ENCODE results near the gene AMH.

AMH gene

GRCh38 chr19:2223391-2223790 is 25.7 kb upstream of the AMH start (continued):
- TF ChIP-seq ZNF843 (tag by site-specific recombination; IDR thresholded peaks at IDR 0.05): no peak
- TF ChIP-seq ZFHX2 (tag by site-specific recombination; conservative IDR thresholded peaks at IDR 0.05): no peak
- TF ChIP-seq ZNF114 (tag by site-specific recombination; IDR thresholded peaks at IDR 0.05): no peak
- no peak for TF ChIP-seq KLF16 (tag by site-specific recombination; IDR thresholded peaks at IDR 0.05)
- no peak for TF ChIP-seq ZNF701 (tag by site-specific recombination; IDR thresholded peaks at IDR 0.05)
- no peak for TF ChIP-seq KLF8 (tag by site-specific recombination; IDR thresholded peaks at IDR 0.05)
- TF ChIP-seq ZNF335 (tag by site-specific recombination; conservative IDR thresholded peaks at IDR 0.05): no peak
- TF ChIP-seq, protein P1, sequence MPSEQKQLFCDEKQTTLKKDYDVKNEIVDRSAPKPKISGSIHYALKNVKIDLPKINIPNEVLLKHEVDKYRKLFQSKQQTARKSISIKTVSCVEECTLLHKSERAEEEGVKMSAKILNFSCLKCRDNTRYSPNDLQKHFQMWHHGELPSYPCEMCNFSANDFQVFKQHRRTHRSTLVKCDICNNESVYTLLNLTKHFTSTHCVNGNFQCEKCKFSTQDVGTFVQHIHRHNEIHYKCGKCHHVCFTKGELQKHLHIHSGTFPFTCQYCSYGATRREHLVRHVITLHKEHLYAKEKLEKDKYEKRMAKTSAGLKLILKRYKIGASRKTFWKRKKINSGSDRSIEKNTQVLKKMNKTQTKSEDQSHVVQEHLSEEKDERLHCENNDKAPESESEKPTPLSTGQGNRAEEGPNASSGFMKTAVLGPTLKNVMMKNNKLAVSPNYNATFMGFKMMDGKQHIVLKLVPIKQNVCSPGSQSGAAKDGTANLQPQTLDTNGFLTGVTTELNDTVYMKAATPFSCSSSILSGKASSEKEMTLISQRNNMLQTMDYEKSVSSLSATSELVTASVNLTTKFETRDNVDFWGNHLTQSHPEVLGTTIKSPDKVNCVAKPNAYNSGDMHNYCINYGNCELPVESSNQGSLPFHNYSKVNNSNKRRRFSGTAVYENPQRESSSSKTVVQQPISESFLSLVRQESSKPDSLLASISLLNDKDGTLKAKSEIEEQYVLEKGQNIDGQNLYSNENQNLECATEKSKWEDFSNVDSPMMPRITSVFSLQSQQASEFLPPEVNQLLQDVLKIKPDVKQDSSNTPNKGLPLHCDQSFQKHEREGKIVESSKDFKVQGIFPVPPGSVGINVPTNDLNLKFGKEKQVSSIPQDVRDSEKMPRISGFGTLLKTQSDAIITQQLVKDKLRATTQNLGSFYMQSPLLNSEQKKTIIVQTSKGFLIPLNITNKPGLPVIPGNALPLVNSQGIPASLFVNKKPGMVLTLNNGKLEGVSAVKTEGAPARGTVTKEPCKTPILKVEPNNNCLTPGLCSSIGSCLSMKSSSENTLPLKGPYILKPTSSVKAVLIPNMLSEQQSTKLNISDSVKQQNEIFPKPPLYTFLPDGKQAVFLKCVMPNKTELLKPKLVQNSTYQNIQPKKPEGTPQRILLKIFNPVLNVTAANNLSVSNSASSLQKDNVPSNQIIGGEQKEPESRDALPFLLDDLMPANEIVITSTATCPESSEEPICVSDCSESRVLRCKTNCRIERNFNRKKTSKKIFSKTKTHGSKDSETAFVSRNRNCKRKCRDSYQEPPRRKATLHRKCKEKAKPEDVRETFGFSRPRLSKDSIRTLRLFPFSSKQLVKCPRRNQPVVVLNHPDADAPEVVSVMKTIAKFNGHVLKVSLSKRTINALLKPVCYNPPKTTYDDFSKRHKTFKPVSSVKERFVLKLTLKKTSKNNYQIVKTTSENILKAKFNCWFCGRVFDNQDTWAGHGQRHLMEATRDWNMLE (tag by site-specific recombination; conservative IDR thresholded peaks at IDR 0.05; ENCODE audit: low read depth): no peak

DNA sequence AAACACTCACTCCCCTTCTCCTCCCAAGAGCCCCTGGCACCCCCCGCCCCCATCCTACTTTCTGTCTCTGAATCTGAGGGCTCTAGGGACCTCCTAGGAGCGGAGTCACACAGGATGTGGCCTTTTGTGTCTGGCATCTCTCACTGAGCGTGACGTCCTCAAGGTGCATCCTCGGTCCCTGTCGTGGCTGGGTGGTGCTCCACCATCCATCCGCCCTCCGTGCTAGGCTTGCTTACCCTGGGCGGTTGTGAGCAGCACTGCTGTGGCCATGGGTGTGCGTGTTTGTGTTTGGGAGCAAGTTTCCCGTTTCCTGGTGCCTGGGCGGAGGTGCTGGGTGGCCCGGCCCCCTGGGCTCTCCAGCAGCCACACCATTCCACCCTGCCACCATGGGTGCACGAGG is 25.2 kb upstream of the AMH start:
- ChIA-PET POLR2A (no interaction called here), CTCF (no interaction called here)
- no peak for TF ChIP-seq GLIS1 (tag by site-specific recombination; IDR thresholded peaks at IDR 0.05)
- TF ChIP-seq ZNF214 (tag by site-specific recombination; IDR thresholded peaks at IDR 0.05; ENCODE audit: borderline replicate concordance): no peak
- TF ChIP-seq ZNF23 (tag by site-specific recombination; IDR thresholded peaks at IDR 0.05; ENCODE audit: borderline replicate concordance): no peak
- TF ChIP-seq ZNF121 (tag by site-specific recombination; IDR thresholded peaks at IDR 0.05): no peak
- no peak for TF ChIP-seq ZNF585B (tag by site-specific recombination; IDR thresholded peaks at IDR 0.05)
- TF ChIP-seq ZNF830 (tag by site-specific recombination; IDR thresholded peaks at IDR 0.05; ENCODE audit: low read depth): no peak
- no peak for TF ChIP-seq ZNF670 (tag by site-specific recombination; IDR thresholded peaks at IDR 0.05; ENCODE audit: low read depth)
- TF ChIP-seq, protein P2, sequence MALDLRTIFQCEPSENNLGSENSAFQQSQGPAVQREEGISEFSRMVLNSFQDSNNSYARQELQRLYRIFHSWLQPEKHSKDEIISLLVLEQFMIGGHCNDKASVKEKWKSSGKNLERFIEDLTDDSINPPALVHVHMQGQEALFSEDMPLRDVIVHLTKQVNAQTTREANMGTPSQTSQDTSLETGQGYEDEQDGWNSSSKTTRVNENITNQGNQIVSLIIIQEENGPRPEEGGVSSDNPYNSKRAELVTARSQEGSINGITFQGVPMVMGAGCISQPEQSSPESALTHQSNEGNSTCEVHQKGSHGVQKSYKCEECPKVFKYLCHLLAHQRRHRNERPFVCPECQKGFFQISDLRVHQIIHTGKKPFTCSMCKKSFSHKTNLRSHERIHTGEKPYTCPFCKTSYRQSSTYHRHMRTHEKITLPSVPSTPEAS (tag by site-specific recombination; IDR thresholded peaks at IDR 0.05): no peak
- no peak for TF ChIP-seq GLI4 (tag by site-specific recombination; IDR thresholded peaks at IDR 0.05)
- no peak for TF ChIP-seq ZNF362 (tag by site-specific recombination; IDR thresholded peaks at IDR 0.05)
- no peak for TF ChIP-seq ZNF248 (tag by site-specific recombination; IDR thresholded peaks at IDR 0.05)
- 0 out of 2 replicates have a peak overlapping the region, but pooled peaks have one; percentile 1 for H3K27ac ChIP-seq (ENCODE audit: extremely low read depth, low read depth, low read length)
- no peak overlapping the region for H3K4me3 ChIP-seq (ENCODE audit: low read depth, low read length)
- no peaks in the 10 kb centered on the region for H3K9me3 ChIP-seq (ENCODE audit: control insufficient read depth, insufficient read depth, low read depth, low read length)
- no peaks in the 10 kb centered on the region for H3K4me1 ChIP-seq (ENCODE audit: control insufficient read depth, insufficient read depth, low read length)
- H3K36me3 ChIP-seq (ENCODE audit: control insufficient read depth in 2 of 2, insufficient read depth in 1 of 2, low read length in 2 of 2): peaks cover 4 to 67% of the 10 kb centered on the region in 2 experiments; a peak in 2 of 3 replicates

Data from HEK293 (cell line).